GM15510 (cell line): ENCODE results near the gene SLC25A36.

Experiments used
- POLR2A ChIP-seq: IDR thresholded peaks from 3 replicates; pipeline ENCODE4 v1.6.1; 2011; ENCODE audit warnings: borderline replicate concordance; ENCODE audit not compliant: insufficient read length; ENCODE audit errors: extremely low read depth

Gene SLC25A36

GRCh38 chr3:140920029-140920428 lies 21.6 kb upstream of the SLC25A36 start:
- TF ChIP-seq POLR2A: no peak

GRCh38 chr3:140922634-140923033 lies 19.0 kb upstream of the SLC25A36 start:
- TF ChIP-seq POLR2A: no peak

- no peak for TF ChIP-seq POLR2A
Observed at GRCh38 chr3:140924097-140924873, 17.4 kb upstream of the SLC25A36 start.

DNA sequence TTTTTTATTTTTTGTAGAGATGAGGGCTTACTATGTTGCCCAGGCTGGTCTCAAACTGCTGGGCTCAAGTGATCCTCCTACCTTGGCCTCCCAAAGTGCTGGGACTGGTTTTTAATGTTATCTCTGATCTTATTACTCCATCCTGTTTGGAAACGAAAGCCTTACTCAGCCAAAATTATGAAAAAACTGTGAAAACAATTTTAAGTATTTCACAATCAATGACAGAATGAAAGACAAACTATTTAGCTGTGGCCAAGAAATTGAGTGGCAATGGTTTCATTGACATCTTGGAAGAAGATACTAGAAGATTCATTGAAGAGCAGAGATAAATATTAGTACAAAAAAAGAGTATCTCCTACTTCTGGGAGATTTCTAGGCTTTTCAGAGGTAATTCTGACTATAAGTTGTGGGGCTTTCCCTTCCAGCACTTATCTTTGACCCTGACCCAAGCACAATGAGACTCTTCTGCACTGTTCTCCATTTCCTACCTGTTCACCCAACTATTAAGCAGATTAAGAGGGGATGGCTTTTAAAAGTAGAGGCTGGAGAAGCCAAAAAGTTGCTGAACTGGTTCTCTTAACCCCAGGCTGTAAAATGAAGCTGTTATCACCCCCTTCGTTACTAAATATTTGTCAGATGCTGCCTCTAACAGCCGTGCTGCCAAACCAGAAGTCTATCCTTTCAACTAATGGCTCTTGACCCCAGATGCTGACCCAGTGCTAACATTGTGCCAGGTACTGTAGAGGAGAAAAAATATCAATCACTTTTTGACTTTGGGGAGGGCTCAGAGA lies 14.2 kb upstream of the SLC25A36 start:
- TF ChIP-seq POLR2A: no peak

DNA sequence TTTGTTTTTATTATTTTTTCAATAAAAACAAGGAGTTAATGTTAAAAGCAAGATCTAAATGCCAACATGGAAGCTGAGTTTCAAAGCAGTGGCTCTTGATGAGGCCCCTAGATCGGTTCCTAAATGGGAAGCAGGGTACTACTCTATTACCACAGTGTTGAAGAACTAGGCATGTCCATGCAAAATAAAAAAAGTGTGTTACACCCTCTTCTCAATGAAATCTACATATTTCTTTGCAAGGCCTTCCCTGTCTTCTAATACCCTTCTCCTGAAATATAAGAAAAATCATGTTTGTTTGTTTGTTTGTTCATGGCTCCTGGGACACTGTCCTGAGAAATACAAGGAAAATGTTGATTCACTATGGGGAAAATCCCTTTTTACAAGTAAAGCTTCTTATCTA lies 12.2 kb upstream of the SLC25A36 start:
- TF ChIP-seq POLR2A: no peak

- TF ChIP-seq POLR2A: no peak
Observed at GRCh38 chr3:140931016-140931454, 10.6 kb upstream of the SLC25A36 start.

- TF ChIP-seq POLR2A: no peak
Observed at GRCh38 chr3:140931801-140932200, 9.8 kb upstream of the SLC25A36 start.

DNA sequence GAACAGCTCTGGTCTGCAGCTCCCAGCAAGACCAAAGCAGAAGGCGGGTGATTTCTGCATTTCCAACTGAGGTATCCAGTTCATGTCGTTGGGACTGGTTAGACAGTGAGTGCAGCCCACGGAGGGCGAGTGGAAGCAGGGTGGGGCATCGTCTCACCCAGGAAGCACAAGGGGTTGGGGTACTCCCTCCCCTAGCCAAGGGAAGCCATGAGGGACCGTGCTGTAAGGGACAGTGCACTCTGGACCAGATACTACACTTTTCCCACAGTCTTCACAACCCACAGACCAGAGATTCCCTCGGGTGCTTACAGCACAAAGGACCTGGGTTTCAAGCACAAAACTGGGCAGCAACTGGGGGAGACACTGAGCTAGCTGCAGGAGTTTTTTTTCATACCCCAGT lies 8.5 kb upstream of the SLC25A36 start:
- TF ChIP-seq POLR2A: no peak

DNA sequence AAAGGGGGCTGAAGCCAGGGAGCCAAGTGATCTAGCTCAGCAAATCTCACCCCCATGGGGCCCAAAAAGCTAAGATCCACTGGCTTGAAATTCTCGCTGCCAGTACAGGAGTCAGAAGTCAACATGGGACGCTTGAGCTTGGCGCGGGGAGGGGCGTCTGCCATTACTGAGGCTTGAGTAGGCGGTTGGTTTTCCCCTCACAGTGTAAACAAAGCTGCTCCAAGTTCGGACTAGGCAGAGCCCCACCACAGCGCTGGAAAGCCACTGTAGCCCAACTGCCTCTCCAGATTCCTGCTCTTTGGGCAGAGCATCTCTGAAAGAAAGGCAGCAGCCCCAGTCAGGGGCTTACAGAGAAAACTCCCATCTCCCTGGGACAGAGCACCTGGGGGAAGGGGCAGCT lies 8.1 kb upstream of the SLC25A36 start:
- no peak for TF ChIP-seq POLR2A

- TF ChIP-seq POLR2A: no peak
Observed at GRCh38 chr3:140941090-140941433, 574 bp upstream of the SLC25A36 start.

GRCh38 chr3:140942221-140943104 lies 827 bp downstream of the SLC25A36 start:
- TF ChIP-seq POLR2A: peak; percentile 63

GRCh38 chr3:140943781-140944552 lies 2.3 kb downstream of the SLC25A36 start:
- TF ChIP-seq POLR2A: no peak

DNA sequence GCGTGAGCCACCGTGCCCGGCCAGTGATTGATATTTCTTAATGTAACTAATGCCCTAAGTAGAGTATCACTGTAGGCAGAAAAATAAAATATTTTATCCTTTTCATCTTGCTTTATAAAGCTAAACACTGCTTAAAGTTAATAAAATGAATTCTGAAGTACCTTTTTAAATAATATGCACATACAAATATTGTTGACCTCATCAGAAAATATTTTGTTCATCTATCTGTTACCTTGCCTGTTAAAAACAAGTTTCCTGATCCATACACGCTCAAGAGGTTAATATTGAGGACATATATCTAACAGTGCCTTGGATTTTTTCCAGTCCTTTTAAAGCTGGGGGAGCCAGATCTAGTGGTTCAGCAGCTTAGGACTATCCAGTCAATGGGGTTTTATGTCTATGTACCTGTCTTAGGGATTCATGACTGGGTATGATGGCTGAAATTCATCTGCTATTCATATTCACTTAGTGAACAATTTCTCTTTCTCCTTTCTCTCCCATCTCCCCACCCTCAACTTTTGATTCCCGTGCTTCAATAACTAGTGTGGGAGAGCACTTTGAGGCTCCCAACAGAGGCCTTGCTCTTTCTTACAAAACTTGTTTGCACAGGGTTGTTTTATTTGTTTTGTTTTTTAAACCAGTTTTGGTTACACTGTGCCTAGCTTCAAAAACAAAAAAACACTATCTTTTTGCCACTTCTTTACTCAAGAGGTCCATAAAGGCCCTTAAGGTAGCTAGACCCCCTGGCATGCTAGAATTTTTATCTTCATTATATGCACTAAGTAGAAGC lies 7.0 kb downstream of the SLC25A36 start:
- no peak for TF ChIP-seq POLR2A
